BLaER1 treated with 17β-estradiol and CSF1 and Interleukin-3, amounts not matched to agents 10 nM and 100 nM (cell line): Measurements from ENCODE around the gene CA11.
A peak's percentile ranks its signal among the peaks of the same experiment; 100 is the strongest.

Experiments used
- H3K27ac ChIP-seq, 11 experiments: shearing (Covaris generic); formaldehyde crosslinking; 2 replicates each; pipeline ENCODE4 v1.8.1; 2022
- H3K27me3 ChIP-seq, 11 experiments: shearing (Covaris generic); formaldehyde crosslinking; 2 replicates each; pipeline ENCODE4 v1.8.1; 2022
- H3K36me3 ChIP-seq, 11 experiments: shearing (Covaris generic); formaldehyde crosslinking; 2 replicates each; pipeline ENCODE4 v1.8.1; 2022
- H3K4me1 ChIP-seq, 10 experiments: shearing (Covaris generic); formaldehyde crosslinking; 2 replicates each; pipeline ENCODE4 v1.8.1; 2022
- H3K4me2 ChIP-seq, 11 experiments: shearing (Covaris generic); formaldehyde crosslinking; 2 replicates each; pipeline ENCODE4 v1.8.1; 2022
- H3K4me3 ChIP-seq, 10 experiments: shearing (Covaris generic); formaldehyde crosslinking; 2 replicates each; pipeline ENCODE4 v1.8.1; 2022
- H3K9ac ChIP-seq, 11 experiments: shearing (Covaris generic); formaldehyde crosslinking; 2 replicates each; pipeline ENCODE4 v1.8.1; 2022
- H3K9me3 ChIP-seq, 11 experiments: shearing (Covaris generic); formaldehyde crosslinking; replicated peaks in 1 of 11; 2 replicates each; pipeline ENCODE4 v1.8.1; 2022
- H4K20me1 ChIP-seq, 11 experiments: shearing (Covaris generic); formaldehyde crosslinking; 2 replicates each; pipeline ENCODE4 v1.8.1; 2022
- Cebpa-rat ChIP-seq, 11 experiments: shearing (Covaris generic); IDR thresholded peaks; 2 replicates each; pipeline ENCODE4 v1.8.1; 2022

Gene CA11

GRCh38 chr19:48639483-48640375 is 6.3 kb downstream of the CA11 start:
- Histone ChIP-seq H3K27ac (peak overlapping the region in 10 of 11 experiments; percentile 32 to 99 (median 97); a peak in 14 of 22 replicates), H3K27me3 (no peaks in the 10 kb centered on the region), H3K4me3 (no peak overlapping the region), H3K9me3 (no peaks in the 10 kb centered on the region), H4K20me1 (peaks cover 0 to 12% (median 0%) of the 10 kb centered on the region in 11 experiments; a peak in 5 of 22 replicates), H3K4me2 (peak overlapping the region in 9 of 11 experiments; percentile 91 to 99 (median 93); a peak in 14 of 22 replicates), H3K9ac (peak overlapping the region in 1 of 11 experiments; percentile 18; a peak in 1 of 22 replicates), H3K36me3 (0 out of 22 replicates have a peak, but pooled peaks cover 0 to 8% (median 0%) of the 10 kb centered on the region in 11 experiments), H3K4me1 (peaks cover 35 to 52% (median 42%) of the 10 kb centered on the region in 10 experiments)
- TF ChIP-seq Cebpa-rat (IDR thresholded peaks at IDR 0.05): no peak

GRCh38 chr19:48638831-48639381 is 7.1 kb downstream of the CA11 start:
- peak overlapping the region; percentile 50 to 88 (median 54) for H3K4me3 ChIP-seq
- peak overlapping the region; percentile 88 to 98 (median 92) for H3K9ac ChIP-seq
- TF ChIP-seq Cebpa-rat (IDR thresholded peaks at IDR 0.05): no peak
- no peaks in the 10 kb centered on the region for H3K9me3 ChIP-seq
- peaks cover 0 to 12% (median 0%) of the 10 kb centered on the region in 11 experiments; a peak in 5 of 22 replicates for H4K20me1 ChIP-seq
- H3K27ac ChIP-seq: peak overlapping the region; percentile 90 to 99 (median 97)
- H3K4me1 ChIP-seq: peaks cover 33 to 53% (median 42%) of the 10 kb centered on the region in 10 experiments
- no peaks in the 10 kb centered on the region for H3K27me3 ChIP-seq
- peaks cover 0 to 8% (median 0%) of the 10 kb centered on the region in 11 experiments; a peak in 1 of 22 replicates for H3K36me3 ChIP-seq
- H3K4me2 ChIP-seq: peak overlapping the region; percentile 77 to 99 (median 93)

DNA sequence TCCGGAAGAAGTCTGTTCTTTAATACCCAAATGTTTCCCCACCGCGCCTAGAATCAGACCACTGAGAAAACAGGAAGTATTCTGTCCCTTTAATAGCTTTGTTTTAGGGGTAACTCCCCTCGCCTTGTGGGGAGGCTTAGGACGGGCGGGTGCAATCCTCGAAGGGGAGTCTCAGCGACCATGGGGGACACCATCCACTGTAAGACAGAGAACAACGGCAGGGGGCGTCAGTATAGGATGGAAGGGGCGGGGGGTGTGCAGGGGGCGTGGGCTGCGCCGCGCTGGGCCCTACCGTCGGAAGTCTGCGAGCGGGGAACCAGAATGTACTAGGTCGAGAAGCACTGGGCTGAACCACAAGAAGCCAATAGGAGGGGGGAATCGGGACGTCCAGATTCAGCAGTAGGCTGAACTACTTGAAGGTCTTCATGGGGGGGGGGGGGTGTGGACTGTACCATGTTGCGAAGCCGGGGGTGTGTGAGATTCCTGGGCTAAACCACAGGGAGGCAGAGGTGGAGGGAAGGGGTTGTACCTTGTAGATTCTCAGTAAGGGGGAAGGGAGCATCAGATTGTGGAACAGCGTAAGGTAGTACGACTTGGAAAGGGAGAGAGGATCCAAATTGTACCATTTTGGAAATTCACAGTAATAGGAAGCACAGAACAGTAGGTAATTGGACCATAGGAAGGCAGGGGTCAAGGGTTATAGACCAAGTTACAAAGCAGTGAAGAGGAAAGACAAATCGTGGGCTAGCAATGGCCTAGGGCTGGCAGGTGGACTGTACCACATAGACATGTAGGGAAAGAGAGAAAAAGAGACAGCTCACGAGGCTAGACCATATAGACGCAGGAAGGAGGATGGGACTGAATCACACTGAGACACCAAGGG is 7.8 kb downstream of the CA11 start:
- peaks cover 0 to 12% (median 0%) of the 10 kb centered on the region in 11 experiments; a peak in 5 of 22 replicates for H4K20me1 ChIP-seq
- H3K4me3 ChIP-seq: peak overlapping the region; percentile 50 to 88 (median 54)
- TF ChIP-seq Cebpa-rat (IDR thresholded peaks at IDR 0.05): no peak
- H3K9ac ChIP-seq: peak overlapping the region; percentile 88 to 98 (median 92)
- H3K27ac ChIP-seq: peak overlapping the region; percentile 90 to 99 (median 97)
- H3K36me3 ChIP-seq: peaks cover 0 to 9% (median 4%) of the 10 kb centered on the region in 11 experiments; a peak in 10 of 22 replicates
- no peaks in the 10 kb centered on the region for H3K9me3 ChIP-seq
- no peaks in the 10 kb centered on the region for H3K27me3 ChIP-seq
- H3K4me2 ChIP-seq: peak overlapping the region; percentile 77 to 99 (median 93)
- H3K4me1 ChIP-seq: peaks cover 36 to 59% (median 45%) of the 10 kb centered on the region in 10 experiments

DNA sequence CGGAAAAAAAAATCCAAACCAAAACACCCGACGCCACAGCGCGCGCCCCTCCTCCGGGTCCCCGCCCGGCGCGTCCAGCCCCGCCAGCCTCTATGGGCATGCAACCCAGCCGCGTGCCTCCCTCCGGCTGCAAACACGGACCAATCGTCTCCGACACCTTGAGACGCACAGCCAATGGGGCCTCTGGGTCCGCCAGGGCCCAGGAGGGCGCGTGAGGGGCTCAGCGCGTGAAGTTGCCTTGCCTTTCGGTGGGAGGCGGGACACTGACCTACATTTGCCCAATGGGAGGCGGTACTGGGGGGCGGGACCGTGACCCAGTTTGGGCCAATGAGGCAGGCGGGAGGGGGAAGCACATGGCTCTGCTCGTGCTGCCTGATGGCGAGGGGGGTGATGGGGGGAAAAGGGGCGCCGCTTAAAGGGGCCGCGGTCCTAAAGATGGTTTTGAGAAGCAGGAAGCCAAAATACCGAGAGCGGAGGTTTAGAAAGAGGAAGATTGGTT is 8.5 kb downstream of the CA11 start:
- Histone ChIP-seq H3K4me2 (peak overlapping the region; percentile 31 to 99 (median 97); a peak in 20 of 22 replicates), H3K9ac (peak overlapping the region; percentile 88 to 98 (median 92)), H3K27ac (peak overlapping the region; percentile 90 to 99 (median 97)), H3K4me1 (peaks cover 40 to 60% (median 46%) of the 10 kb centered on the region in 10 experiments), H3K9me3 (no peaks in the 10 kb centered on the region), H3K4me3 (peak overlapping the region; percentile 79 to 98 (median 92)), H4K20me1 (peaks cover 0 to 12% (median 0%) of the 10 kb centered on the region in 11 experiments; a peak in 6 of 22 replicates), H3K27me3 (no peaks in the 10 kb centered on the region), H3K36me3 (peaks cover 0 to 14% (median 11%) of the 10 kb centered on the region in 11 experiments; a peak in 12 of 22 replicates)
- TF ChIP-seq Cebpa-rat (IDR thresholded peaks at IDR 0.05): no peak

DNA sequence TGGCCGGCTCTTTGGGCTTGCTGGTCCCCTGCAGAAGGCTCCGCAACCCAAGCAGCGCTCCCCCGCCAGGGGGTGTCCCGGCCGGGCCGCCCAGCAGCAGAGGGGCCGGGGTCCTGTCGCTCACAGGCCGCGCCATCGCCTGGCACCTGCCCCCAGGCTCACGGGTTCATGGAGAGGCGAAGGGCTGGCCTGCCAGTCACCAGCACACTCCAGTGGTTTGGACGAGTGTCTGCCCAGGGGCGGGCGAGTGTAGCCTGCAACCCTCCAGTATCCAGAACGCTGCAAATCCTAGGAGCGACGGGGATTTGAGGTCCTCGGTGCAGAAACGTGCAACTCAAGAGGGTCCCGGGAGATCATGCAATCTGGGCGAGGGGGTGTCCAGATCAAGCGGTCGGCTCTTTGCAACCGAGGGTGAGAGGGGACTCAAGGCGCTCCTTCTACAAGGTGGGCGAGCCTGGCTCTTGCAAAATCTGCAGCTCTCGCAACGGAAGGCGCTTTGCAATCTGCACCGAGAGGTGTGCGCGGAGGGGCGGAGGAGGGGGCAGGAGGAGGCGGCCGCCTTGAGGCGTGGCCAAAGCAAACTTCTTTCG is 9.0 kb downstream of the CA11 start, which contains the start of gene DBP:
DBP (minus strand) TSS at position 521 of the 590 bp plus-strand sequence; CDS start at position 136, 385 bp downstream.
- Histone ChIP-seq H3K27me3 (no peaks in the 10 kb centered on the region), H3K4me1 (peaks cover 45 to 65% (median 51%) of the 10 kb centered on the region in 10 experiments), H4K20me1 (peaks cover 0 to 12% (median 0%) of the 10 kb centered on the region in 11 experiments; a peak in 6 of 22 replicates), H3K4me3 (peak within 1 kb of the TSS; percentile 79 to 98 (median 92)), H3K36me3 (peaks cover 0 to 19% (median 15%) of the 10 kb centered on the region in 11 experiments; a peak in 12 of 22 replicates), H3K9ac (peak within 1 kb of the TSS; percentile 88 to 98 (median 93)), H3K4me2 (peak within 1 kb of the TSS; percentile 86 to 99 (median 97)), H3K9me3 (no peaks in the 10 kb centered on the region), H3K27ac (peak within 1 kb of the TSS; percentile 90 to 99 (median 97))
- TF ChIP-seq Cebpa-rat (IDR thresholded peaks at IDR 0.05): peak in 8 of 11 experiments; percentile 28 to 95 (median 66); a peak in 11 of 22 replicates

- H3K4me3 ChIP-seq: peak overlapping the region; percentile 79 to 98 (median 92)
- H3K4me1 ChIP-seq: peaks cover 53 to 73% (median 58%) of the 10 kb centered on the region in 10 experiments
- peak overlapping the region; percentile 88 to 99 (median 97) for H3K27ac ChIP-seq
- H3K4me2 ChIP-seq: peak overlapping the region; percentile 86 to 99 (median 96)
- peaks cover 0 to 18% (median 3%) of the 10 kb centered on the region in 11 experiments; a peak in 8 of 22 replicates for H4K20me1 ChIP-seq
- peak overlapping the region; percentile 88 to 98 (median 93) for H3K9ac ChIP-seq
- no peak for TF ChIP-seq Cebpa-rat (IDR thresholded peaks at IDR 0.05)
- no peaks in the 10 kb centered on the region for H3K27me3 ChIP-seq
- H3K36me3 ChIP-seq: peaks cover 0 to 27% (median 21%) of the 10 kb centered on the region in 11 experiments; a peak in 13 of 22 replicates
- no peaks in the 10 kb centered on the region for H3K9me3 ChIP-seq
These were observed 9.8 kb downstream of the CA11 start for GRCh38 chr19:48635966-48636858.
